Stimulated activated CD4-positive, alpha-beta T cell treated with anti-CD3 and anti-CD28 coated beads, Interleukin-4, amount 100 ng/mL, for 24 hours (primary cell): ENCODE measurements around the gene DCUN1D1.

Experiments used
- DNase-seq: peaks from one replicate; pipeline ENCODE4 v3.0.0-alpha.2; 2020

Gene DCUN1D1

DNA sequence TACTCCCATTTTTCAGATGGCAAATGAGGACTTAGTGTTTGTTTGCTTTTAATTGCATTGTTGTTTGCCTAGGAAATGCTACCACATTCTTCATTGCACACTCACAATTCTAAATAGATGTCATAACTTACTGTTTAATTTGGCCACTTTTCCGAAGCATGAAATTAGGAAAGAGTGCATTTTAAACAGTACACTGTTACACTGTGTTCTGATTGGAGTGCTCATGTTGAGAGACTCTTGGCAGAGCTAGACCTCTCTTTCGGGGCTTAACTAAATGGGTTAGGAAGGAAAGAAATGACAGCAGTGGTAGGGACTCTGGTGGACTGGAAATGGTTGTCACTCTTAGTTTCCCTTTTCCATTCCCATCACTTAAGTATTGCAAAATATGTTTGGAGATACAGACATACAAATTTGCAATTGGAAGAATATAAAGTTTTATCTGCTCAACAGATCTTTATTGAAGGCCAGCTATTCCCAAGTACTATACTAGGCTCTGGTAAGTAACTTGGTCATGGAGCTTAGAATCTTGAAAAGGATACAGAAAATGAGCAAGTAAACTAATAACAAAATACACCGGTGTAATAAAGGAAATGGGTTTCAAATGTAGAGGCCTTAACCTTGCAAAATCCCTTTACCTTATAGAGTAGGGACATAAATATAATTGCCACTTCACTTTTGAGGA lies 90.2 kb downstream of the DCUN1D1 start:
- DNase-seq = no peak
